ENCODE data around the gene SBNO2.
A peak's percentile ranks its signal among the peaks of the same experiment; 100 is the strongest.
"Not testable (repeated sequence)": the region's sequence is repeated elsewhere in the genome, so short reads cannot be mapped to it uniquely, and the experiment has no call there.

Gene SBNO2

DNA sequence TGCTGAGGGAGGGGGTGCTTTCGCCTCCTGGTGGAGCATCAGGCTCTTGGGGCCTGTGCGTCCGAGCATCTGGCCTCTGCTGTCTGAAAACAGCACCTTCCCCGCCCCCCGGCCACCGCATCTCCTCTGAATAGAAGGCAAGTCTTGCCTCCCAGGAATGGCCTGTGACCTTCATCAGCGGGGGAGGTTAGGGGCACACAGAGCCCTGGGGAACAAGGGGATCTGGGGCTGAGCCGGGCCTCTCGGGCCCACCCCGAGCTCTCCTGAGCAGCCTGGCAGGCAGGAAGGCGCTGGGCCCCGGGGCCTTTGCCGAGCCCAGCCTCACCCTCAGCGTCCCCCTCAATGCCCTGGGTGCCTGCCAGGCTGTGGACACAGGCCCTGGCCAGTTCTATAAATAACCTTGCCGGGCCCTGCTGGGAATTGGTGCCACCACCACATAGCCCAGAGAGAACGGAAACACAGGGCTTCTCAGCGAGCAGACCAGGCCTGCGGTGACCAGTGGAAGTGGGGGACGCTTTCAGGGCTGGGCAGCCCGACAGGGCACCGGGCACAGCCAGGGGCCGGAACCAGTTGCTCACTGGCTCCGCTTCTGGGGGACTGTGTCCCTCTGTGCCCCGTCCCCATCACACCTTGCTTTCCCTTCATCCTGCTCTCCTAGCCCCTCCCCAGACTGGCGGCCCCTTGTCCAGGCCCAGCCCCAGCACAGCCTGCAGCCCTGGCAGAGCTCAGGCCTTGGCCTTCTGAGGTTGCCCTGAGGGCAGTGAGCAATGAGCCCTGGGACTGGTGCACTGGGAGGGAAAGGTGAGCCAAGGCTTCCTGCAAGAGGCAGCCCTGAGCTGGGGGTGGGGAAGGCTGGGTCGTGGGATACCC is 41.0 kb upstream of the SBNO2 start:
- no peak overlapping the region for H3K4me3 ChIP-seq (ENCODE audit: low read length)
- no peaks in the 10 kb centered on the region for H3K36me3 ChIP-seq (ENCODE audit: control insufficient read depth, low read depth, low read length)
- no peaks in the 10 kb centered on the region for H3K27me3 ChIP-seq (ENCODE audit: control insufficient read depth, insufficient read depth, low read length)
- no peak overlapping the region for H3K27ac ChIP-seq (ENCODE audit: low read length)
- H3K4me1 ChIP-seq (ENCODE audit: control insufficient read depth, low read depth, low read length) = no peaks in the 10 kb centered on the region
- no peak overlapping the region for H3K9ac ChIP-seq (ENCODE audit: low read length)
- H3K9me3 ChIP-seq (ENCODE audit: control insufficient read depth, low read depth, low read length) = no peaks in the 10 kb centered on the region

DNA sequence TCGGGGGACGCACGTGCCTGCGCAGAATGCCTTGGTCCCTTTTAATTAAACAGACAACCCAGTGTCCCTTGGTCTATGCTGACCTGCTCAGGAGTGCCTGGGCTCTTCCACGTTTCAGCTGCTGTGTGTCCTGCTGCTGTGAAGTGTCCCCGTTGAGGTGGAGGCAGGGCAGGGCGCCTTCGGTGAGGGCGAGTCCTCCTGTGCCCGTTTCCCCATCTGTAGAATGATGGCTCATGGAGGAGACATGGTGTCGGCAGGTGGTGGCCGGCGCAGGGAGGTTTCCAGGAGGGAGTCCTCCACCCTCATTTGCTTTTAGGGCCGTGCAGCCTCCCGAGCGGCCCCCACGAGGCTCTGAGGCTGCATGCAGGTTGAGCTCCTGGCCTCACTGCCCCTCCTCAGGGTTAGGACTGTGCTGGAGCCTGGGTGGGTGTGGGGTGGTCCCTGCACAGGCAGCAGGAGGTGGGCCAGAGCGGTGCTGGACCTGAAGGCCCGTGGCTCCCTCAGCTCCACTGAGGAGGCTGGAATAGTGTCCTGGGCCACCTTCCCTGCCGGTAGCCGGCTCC is 40.3 kb upstream of the SBNO2 start:
- H3K9ac ChIP-seq (ENCODE audit: low read length) = no peak overlapping the region
- H3K4me3 ChIP-seq (ENCODE audit: low read length) = no peak overlapping the region

DNA sequence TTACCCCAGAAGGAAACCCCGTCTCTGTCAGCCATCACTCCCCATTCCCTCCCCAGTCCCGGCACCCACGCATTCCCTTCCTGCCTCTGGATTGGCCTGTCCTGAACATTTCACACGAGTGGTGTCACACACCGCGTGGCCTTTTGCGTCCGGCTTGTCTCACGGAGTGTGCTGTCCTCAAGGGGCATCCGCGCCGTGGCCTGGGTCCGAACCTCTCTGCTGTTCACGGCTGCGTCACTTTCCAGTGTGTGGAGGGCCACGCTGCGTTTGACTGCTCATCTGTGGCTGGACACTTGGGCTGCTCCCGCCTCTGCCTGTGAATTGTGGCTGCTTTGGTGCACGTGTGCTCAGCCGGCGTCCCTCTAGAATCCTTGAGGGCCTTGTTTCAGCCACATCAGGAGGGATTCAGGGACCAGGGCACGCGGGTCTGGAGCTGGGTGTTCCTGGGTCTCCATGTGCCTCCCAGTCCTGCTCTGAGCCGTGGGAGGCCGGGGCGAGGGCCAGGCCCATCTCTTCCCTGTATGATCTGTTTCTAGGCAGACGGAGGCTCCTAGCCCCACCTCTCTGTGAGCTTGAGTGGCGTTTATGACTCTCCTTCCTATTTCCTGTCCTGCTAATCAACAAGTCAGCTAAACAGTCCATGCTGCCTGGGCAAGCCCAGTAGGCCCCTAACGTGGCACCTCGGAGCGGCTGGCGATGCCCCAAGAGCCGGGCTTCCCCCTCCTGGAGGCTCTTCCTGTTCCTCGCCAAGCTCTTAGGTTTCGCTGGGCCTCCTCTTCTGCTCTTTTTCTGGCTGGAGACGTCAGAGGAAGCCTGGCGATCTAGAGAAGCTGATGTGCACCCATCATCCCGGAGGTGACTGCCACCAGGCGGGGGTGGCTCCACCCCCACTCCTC is 39.6 kb upstream of the SBNO2 start:
- Histone ChIP-seq H3K9ac (ENCODE audit: low read length) (no peak overlapping the region), H3K27me3 (ENCODE audit: control insufficient read depth, insufficient read depth, low read length) (no peaks in the 10 kb centered on the region), H3K4me1 (ENCODE audit: control insufficient read depth, low read depth, low read length) (no peaks in the 10 kb centered on the region), H3K27ac (ENCODE audit: low read length) (no peak overlapping the region), H3K36me3 (ENCODE audit: control insufficient read depth, low read depth, low read length) (no peaks in the 10 kb centered on the region), H3K9me3 (ENCODE audit: control insufficient read depth, low read depth, low read length) (no peaks in the 10 kb centered on the region), H3K4me3 (ENCODE audit: low read length) (no peak overlapping the region)

More for the DNA sequence above, 40.3 kb upstream of the SBNO2 start:
- H3K36me3 ChIP-seq (ENCODE audit: control insufficient read depth, low read depth, low read length) = no peaks in the 10 kb centered on the region
- H3K27ac ChIP-seq (ENCODE audit: low read length) = no peak overlapping the region
- no peaks in the 10 kb centered on the region for H3K27me3 ChIP-seq (ENCODE audit: control insufficient read depth, insufficient read depth, low read length)
- H3K9me3 ChIP-seq (ENCODE audit: control insufficient read depth, low read depth, low read length) = no peaks in the 10 kb centered on the region
- no peaks in the 10 kb centered on the region for H3K4me1 ChIP-seq (ENCODE audit: control insufficient read depth, low read depth, low read length)

DNA sequence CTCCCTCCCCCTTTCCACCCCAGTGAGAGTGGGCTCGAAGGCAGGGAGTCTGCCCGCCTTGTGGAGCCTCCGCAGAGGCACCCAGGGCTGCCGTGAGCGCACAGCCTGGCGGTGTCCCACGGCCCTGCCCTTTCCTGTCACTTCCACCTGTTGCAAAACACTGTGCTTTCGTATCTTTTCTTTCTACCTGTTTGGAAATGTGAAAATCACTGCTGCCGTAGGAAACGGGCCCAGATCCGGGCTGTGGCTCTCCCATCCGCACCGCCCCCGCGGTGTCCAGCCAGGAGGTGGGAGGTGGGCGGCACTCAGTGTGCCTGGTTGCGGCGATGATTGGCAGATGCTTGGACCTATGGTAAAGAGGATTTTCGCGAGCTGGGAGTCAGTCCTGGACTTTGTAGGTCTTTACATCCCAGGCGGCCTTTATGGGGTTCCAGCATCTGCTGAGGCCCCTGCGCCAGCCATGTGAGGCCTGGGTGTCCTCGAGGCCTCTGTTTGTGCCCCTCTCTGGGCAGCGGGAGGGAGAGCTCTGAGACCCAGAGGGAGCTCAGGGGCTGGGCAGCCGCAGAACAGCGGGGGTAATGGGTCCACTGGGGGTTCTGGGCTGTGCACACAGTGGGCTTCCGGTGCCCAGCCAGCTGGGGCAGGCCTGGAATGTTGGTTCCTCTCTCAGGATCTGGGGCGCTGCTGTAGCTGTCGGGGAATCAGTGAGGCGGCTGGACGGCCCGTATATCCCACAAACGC is 37.6 kb upstream of the SBNO2 start:
- no peaks in the 10 kb centered on the region for H3K36me3 ChIP-seq (ENCODE audit: control insufficient read depth, low read depth, low read length)
- no peaks in the 10 kb centered on the region for H3K27me3 ChIP-seq (ENCODE audit: control insufficient read depth, insufficient read depth, low read length)
- H3K9me3 ChIP-seq (ENCODE audit: control insufficient read depth, low read depth, low read length) = no peaks in the 10 kb centered on the region
- no peak overlapping the region for H3K9ac ChIP-seq (ENCODE audit: low read length)
- peaks cover 7% of the 10 kb centered on the region for H3K4me1 ChIP-seq (ENCODE audit: control insufficient read depth, low read depth, low read length)
- H3K27ac ChIP-seq (ENCODE audit: low read length) = no peak overlapping the region
- no peak overlapping the region for H3K4me3 ChIP-seq (ENCODE audit: low read length)

DNA sequence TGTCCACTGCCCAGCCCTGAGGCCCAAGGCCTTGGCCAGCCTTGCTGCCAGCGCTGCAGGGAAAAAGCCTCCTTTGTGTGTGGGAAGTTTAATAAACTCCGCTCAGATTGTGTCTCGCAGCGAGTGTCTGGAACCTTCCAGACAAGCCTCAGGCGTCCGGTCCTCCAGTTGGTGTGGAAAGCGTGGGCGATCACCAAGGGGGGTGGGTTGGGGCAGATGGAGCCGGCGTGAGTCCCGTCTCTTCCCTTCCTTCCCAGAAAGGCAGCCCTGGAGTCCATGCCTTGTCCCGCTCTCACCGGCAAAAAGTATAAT is 36.1 kb upstream of the SBNO2 start:
- Histone ChIP-seq H3K4me1 (ENCODE audit: control insufficient read depth, low read depth, low read length) (peaks cover 7% of the 10 kb centered on the region), H3K36me3 (ENCODE audit: control insufficient read depth, low read depth, low read length) (no peaks in the 10 kb centered on the region), H3K27ac (ENCODE audit: low read length) (no peak overlapping the region)

DNA sequence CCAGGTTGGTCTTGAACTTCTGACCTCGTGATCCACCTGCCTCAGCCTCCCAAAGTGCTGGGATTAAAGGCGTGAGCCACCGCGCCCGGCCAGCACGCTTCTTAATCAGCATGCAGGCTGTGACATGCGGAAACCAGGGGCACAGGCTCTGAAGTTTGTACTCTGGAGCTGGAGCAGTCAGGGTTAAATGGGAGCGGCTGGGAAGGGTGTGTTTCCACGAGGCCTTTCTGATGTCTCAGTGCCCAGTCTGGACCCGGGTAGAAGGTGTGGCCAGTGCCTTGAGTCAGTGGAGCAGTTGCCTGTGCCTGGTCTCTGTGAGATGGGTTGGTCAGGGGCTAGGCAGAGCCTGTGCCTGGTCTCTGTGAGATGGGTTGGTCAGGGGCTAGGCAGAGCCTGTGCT is 34.8 kb upstream of the SBNO2 start:
- not testable (repeated sequence) for H3K4me3 ChIP-seq (ENCODE audit: low read length); H3K9ac ChIP-seq (ENCODE audit: low read length); H3K36me3 ChIP-seq (ENCODE audit: control insufficient read depth, low read depth, low read length); H3K27ac ChIP-seq (ENCODE audit: low read length); H3K4me1 ChIP-seq (ENCODE audit: control insufficient read depth, low read depth, low read length); H3K27me3 ChIP-seq (ENCODE audit: control insufficient read depth, insufficient read depth, low read length); H3K9me3 ChIP-seq (ENCODE audit: control insufficient read depth, low read depth, low read length)

More for the DNA sequence above, 36.1 kb upstream of the SBNO2 start:
- no peaks in the 10 kb centered on the region for H3K27me3 ChIP-seq (ENCODE audit: control insufficient read depth, insufficient read depth, low read length)
- H3K9ac ChIP-seq (ENCODE audit: low read length) = no peak overlapping the region
- no peaks in the 10 kb centered on the region for H3K9me3 ChIP-seq (ENCODE audit: control insufficient read depth, low read depth, low read length)
- H3K4me3 ChIP-seq (ENCODE audit: low read length) = no peak overlapping the region

DNA sequence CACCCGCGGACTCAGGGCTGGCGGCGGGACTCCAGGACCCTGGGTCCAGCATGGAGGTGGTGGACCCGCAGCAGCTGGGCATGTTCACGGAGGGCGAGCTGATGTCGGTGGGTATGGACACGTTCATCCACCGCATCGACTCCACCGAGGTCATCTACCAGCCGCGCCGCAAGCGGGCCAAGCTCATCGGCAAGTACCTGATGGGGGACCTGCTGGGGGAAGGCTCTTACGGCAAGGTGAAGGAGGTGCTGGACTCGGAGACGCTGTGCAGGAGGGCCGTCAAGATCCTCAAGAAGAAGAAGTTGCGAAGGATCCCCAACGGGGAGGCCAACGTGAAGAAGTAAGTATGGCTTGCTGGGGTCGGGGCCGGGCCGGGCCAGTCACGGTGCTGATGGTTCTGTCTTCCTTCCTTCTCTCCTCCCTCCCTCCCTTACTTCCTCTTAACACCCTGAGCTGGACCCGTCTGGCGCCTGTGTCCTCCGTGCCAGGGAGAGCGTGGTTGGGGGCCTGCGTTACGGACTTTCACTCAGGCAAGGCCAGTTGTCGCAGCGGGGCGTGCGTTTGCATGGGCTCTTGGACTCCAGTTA is 32.9 kb upstream of the SBNO2 start:
- Histone ChIP-seq H3K9me3 (ENCODE audit: control insufficient read depth, low read depth, low read length) (no peaks in the 10 kb centered on the region), H3K4me3 (ENCODE audit: low read length) (peak overlapping the region; percentile 68), H3K27ac (ENCODE audit: low read length) (no peak overlapping the region), H3K36me3 (ENCODE audit: control insufficient read depth, low read depth, low read length) (no peaks in the 10 kb centered on the region), H3K27me3 (ENCODE audit: control insufficient read depth, insufficient read depth, low read length) (no peaks in the 10 kb centered on the region), H3K9ac (ENCODE audit: low read length) (peak overlapping the region; percentile 48), H3K4me1 (ENCODE audit: control insufficient read depth, low read depth, low read length) (peaks cover 7% of the 10 kb centered on the region)

DNA sequence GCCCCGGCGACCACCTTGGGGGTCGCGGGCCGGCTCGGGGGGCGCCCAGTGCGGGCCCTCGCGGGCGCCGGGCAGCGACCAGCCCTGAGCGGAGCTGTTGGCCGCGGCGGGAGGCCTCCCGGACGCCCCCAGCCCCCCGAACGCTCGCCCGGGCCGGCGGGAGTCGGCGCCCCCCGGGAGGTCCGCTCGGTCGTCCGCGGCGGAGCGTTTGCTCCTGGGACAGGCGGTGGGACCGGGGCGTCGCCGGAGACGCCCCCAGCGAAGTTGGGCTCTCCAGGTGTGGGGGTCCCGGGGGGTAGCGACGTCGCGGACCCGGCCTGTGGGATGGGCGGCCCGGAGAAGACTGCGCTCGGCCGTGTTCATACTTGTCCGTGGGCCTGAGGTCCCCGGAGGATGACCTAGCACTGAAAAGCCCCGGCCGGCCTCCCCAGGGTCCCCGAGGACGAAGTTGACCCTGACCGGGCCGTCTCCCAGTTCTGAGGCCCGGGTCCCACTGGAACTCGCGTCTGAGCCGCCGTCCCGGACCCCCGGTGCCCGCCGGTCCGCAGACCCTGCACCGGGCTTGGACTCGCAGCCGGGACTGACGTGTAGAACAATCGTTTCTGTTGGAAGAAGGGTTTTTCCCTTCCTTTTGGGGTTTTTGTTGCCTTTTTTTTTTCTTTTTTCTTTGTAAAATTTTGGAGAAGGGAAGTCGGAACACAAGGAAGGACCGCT is 32.2 kb upstream of the SBNO2 start:
- Histone ChIP-seq H3K27me3 (ENCODE audit: control insufficient read depth, insufficient read depth, low read length) (no peaks in the 10 kb centered on the region), H3K4me3 (ENCODE audit: low read length) (peak overlapping the region; percentile 68), H3K9me3 (ENCODE audit: control insufficient read depth, low read depth, low read length) (no peaks in the 10 kb centered on the region), H3K36me3 (ENCODE audit: control insufficient read depth, low read depth, low read length) (no peaks in the 10 kb centered on the region), H3K27ac (ENCODE audit: low read length) (no peak overlapping the region), H3K4me1 (ENCODE audit: control insufficient read depth, low read depth, low read length) (peaks cover 7% of the 10 kb centered on the region), H3K9ac (ENCODE audit: low read length) (peak overlapping the region; percentile 48)

DNA sequence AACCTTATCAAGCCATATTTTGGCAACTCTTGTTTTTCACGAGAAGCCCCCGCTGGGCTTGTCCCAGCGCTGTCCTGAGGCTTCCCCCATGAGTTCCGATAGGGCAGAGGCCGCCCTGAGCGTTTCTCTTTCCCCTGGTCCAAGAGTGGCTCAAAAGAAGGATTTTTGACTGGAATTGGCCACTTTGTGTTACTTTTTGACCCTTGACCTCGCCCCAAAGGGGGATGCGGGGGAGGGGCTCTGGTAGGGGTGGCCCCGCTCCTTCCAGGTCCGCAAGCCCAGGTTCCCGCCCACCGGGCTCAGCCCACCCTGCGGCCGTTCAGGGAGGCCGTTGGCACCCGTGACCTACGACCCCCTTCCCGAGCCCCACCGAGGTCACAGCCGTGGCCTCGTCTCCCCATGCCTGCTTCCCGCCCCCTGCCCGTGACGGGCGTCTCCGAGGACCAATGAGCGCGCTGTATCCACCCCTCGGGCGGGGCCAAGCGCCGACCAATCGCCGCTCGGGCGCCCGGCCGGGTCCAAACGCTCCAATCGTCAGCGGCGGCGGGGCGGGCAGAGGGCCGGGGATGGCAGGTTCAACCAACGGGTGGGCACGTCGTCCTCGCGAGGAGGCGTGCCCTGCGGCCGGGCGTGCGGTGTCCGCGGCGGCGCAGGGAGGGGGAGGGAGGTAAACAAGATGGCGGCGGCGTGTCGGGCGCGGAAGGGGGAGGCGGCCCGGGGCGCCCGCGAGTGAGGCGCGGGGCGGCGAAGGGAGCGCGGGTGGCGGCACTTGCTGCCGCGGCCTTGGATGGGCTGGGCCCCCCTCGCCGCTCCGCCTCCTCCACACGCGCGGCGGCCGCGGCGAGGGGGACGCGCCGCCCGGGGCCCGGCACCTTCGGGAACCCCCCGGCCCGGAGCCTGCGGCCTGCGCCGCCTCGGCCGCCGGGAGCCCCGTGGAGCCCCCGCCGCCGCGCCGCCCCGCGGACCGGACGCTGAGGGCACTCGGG is 31.3 kb upstream of the SBNO2 start, which contains the start of gene STK11:
TSS of gene STK11 (plus strand) at position 665 of the 986 bp plus-strand sequence. CDS start 1,136 bp downstream, outside the sequence.
- Histone ChIP-seq H3K27ac (ENCODE audit: low read length) (peak within 1 kb of the TSS; percentile 87), H3K36me3 (ENCODE audit: control insufficient read depth, low read depth, low read length) (no peaks in the 10 kb centered on the region), H3K4me1 (ENCODE audit: control insufficient read depth, low read depth, low read length) (peaks cover 7% of the 10 kb centered on the region)

DNA sequence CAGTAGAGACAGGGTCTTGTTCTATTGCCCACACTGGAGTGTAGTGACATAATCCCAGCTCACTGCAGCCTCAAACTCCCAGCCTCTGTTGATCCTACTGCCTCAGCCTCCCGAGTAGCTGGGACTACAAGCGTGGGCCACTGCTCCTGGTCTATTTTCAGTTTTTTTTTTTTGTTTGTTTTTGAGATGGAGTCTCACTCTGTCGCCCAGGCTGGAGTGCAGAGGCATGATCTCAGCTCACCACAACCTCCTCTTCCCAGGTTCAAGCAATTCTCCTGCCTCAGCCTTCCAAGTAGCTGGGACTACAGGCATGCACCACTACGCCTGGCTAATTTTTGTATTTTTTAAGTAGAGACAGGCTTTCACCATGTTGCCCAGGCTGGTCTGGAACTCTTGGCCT is 26.5 kb upstream of the SBNO2 start:
- H3K27me3 ChIP-seq (ENCODE audit: control insufficient read depth, insufficient read depth, low read length); H3K9me3 ChIP-seq (ENCODE audit: control insufficient read depth, low read depth, low read length); H3K27ac ChIP-seq (ENCODE audit: low read length); H3K9ac ChIP-seq (ENCODE audit: low read length); H3K36me3 ChIP-seq (ENCODE audit: control insufficient read depth, low read depth, low read length); H3K4me1 ChIP-seq (ENCODE audit: control insufficient read depth, low read depth, low read length); H3K4me3 ChIP-seq (ENCODE audit: low read length): not testable (repeated sequence)

More for the DNA sequence above, 31.3 kb upstream of the SBNO2 start, which contains the start of gene STK11:
- H3K4me3 ChIP-seq (ENCODE audit: low read length) = peak within 1 kb of the TSS; percentile 68
- H3K27me3 ChIP-seq (ENCODE audit: control insufficient read depth, insufficient read depth, low read length) = no peaks in the 10 kb centered on the region
- no peaks in the 10 kb centered on the region for H3K9me3 ChIP-seq (ENCODE audit: control insufficient read depth, low read depth, low read length)
- H3K9ac ChIP-seq (ENCODE audit: low read length) = peak within 1 kb of the TSS; percentile 48
